Sigmoid colon (tissue), 7 donors: Measurements from ENCODE around the gene NLRP5. TPM values are rescaled to one million over a fixed set of nuclear protein-coding genes. Genes with fewer than 3 reads are reported as not detected.

Source experiments
- DNase-seq: peaks from one replicate; pipeline ENCODE4 v3.0.0-alpha.2; 2019
- H3K27ac ChIP-seq, 4 donors: fragments of 200-600 bp; sonication (generic); one replicate each; pipeline ENCODE4 v1.5.1; 2016 to 2019; ENCODE audit warnings: mild to moderate bottlenecking in 1 of 4
- H3K27me3 ChIP-seq, 3 donors: fragments of 200-600 bp; sonication (generic); one replicate each; pipeline ENCODE4 v1.5.1; 2019; ENCODE audit warnings: mild to moderate bottlenecking in 1 of 3
- H3K36me3 ChIP-seq, 4 donors: fragments of 200-600 bp; sonication (generic); one replicate each; pipeline ENCODE4 v1.5.1; 2016 to 2019
- H3K4me1 ChIP-seq, 4 donors: fragments of 200-600 bp; sonication (generic); one replicate each; pipeline ENCODE4 v1.5.1; 2017 to 2019
- H3K4me3 ChIP-seq, 4 donors: fragments of 200-600 bp; sonication (generic); one replicate each; pipeline ENCODE4 v1.5.1; 2017 to 2019; ENCODE audit warnings: mild to moderate bottlenecking in 2 of 4, moderate library complexity in 1 of 4
- H3K9me3 ChIP-seq, 4 donors: fragments of 200-600 bp in 3 of 4; sonication (generic) in 3 of 4; one replicate each; pipeline versions ENCODE4 v1.5.1 to v1.6.1; 2013 to 2019
- CTCF ChIP-seq, 4 experiments: fragments of 450-650 bp in 3 of 4; fragments of 200-600 bp in 1 of 4; IDR thresholded peaks; one replicate each; pipeline ENCODE4 v1.5.1; 2016 to 2019; ENCODE audit warnings: antibody characterized with exemption in 4 of 4, mild to moderate bottlenecking in 3 of 4, moderate library complexity in 2 of 4
- EP300 ChIP-seq, 4 donors: sonication (generic); formaldehyde crosslinking; IDR thresholded peaks; one replicate each; pipeline ENCODE4 v1.6.1; 2017; ENCODE audit warnings: antibody characterized with exemption in 4 of 4
- POLR2A ChIP-seq, 2 donors: fragments of 450-650 bp; IDR thresholded peaks; one replicate each; pipeline ENCODE4 v1.6.1; 2016; ENCODE audit warnings: antibody characterized with exemption in 2 of 2, mild to moderate bottlenecking in 2 of 2, moderate library complexity in 2 of 2
- POLR2AphosphoS5 ChIP-seq, 4 donors: sonication (generic); formaldehyde crosslinking; IDR thresholded peaks; one replicate each; pipeline ENCODE4 v1.6.1; 2017; ENCODE audit warnings: antibody characterized with exemption in 4 of 4
- WGBS, 2 donors: extraction: QIAGEN DNeasy Blood & Tissue Kit; methylation state at CpG; one replicate each; pipeline ENCODE4 v1.1.7; 2013; 5-methylcytosine and 5-hydroxymethylcytosine counted together
- intact Hi-C: fragments of 100-400 bp; cut with DNase I; formaldehyde crosslinking; loops from one replicate; pipeline ENCODE4 v1.15.1; 2023
- polyA plus RNA-seq, 3 donors: library from polyadenylated mRNA; stranded (reverse); fragments of 200-250 nt; gene quantifications; one replicate each; pipeline ENCODE4 v1.2.3, GENCODE V29; 2013
- total RNA-seq, 4 donors: library from RNA; depleted of rRNA; stranded (reverse); fragments of >200 nt; gene quantifications; one replicate each; pipeline ENCODE4 v1.1.0, GENCODE V29; 2016
- donor health status: healthy with polysubstance abuse.
- donor health status: Bipolar disorder and iron deficiency.
- donor health status: healthy.

The NLRP5 gene
- total and polyA plus RNA-seq, 7 donors: not detected

GRCh38 chr19:56098731-56099568 is 112.4 kb downstream of the NLRP5 start:
- Histone ChIP-seq H3K4me1 (peaks cover 0 to 7% (median 0%) of the 10 kb centered on the region in 4 donors), H3K9me3 (no peaks in the 10 kb centered on the region), H3K36me3 (peaks cover 0 to 44% (median 21%) of the 10 kb centered on the region in 4 donors), H3K4me3 (no peak overlapping the region), H3K27ac (no peak overlapping the region), H3K27me3 (no peaks in the 10 kb centered on the region)
- WGBS, 2 donors: 95 to 98% methylated on average over 34 of the region's 34 CpGs
- DNase-seq: no peak
- TF ChIP-seq EP300 (IDR thresholded peaks at IDR 0.05) (no peak), POLR2A (IDR thresholded peaks at IDR 0.05) (no peak), CTCF (IDR thresholded peaks at IDR 0.05) (no peak), POLR2AphosphoS5 (IDR thresholded peaks at IDR 0.05) (no peak)
- intact Hi-C loops: no loop called here

- Histone ChIP-seq H3K4me3 (no peak overlapping the region), H3K36me3 (peaks cover 0 to 44% (median 21%) of the 10 kb centered on the region in 4 donors), H3K27ac (no peak overlapping the region), H3K9me3 (no peaks in the 10 kb centered on the region), H3K4me1 (peaks cover 0 to 13% (median 6%) of the 10 kb centered on the region in 4 donors), H3K27me3 (no peaks in the 10 kb centered on the region)
- WGBS, 2 donors: 94 to 95% methylated on average over 31 of the region's 31 CpGs
- intact Hi-C loops: no loop called here
- no peak for TF ChIP-seq CTCF (IDR thresholded peaks at IDR 0.05)
- no peak for TF ChIP-seq POLR2AphosphoS5 (IDR thresholded peaks at IDR 0.05)
- no peak for TF ChIP-seq POLR2A (IDR thresholded peaks at IDR 0.05)
- no peak for TF ChIP-seq EP300 (IDR thresholded peaks at IDR 0.05)
- DNase-seq: no peak
Measured at GRCh38 chr19:56099638-56100539, 113.3 kb downstream of the NLRP5 start.

GRCh38 chr19:56101095-56101494 is 114.5 kb downstream of the NLRP5 start:
- H3K36me3 ChIP-seq: peaks cover 0 to 44% (median 21%) of the 10 kb centered on the region in 4 donors
- H3K27me3 ChIP-seq: no peaks in the 10 kb centered on the region
- no peak for DNase-seq
- 87% methylated on average over 25 of the region's 25 CpGs for WGBS, 2 donors
- TF ChIP-seq POLR2A (IDR thresholded peaks at IDR 0.05) (no peak), EP300 (IDR thresholded peaks at IDR 0.05) (no peak), CTCF (IDR thresholded peaks at IDR 0.05) (no peak), POLR2AphosphoS5 (IDR thresholded peaks at IDR 0.05) (no peak)
- intact Hi-C loops: no loop called here
- H3K4me1 ChIP-seq: peaks cover 0 to 23% (median 16%) of the 10 kb centered on the region in 4 donors
- no peak overlapping the region for H3K4me3 ChIP-seq
- no peaks in the 10 kb centered on the region for H3K9me3 ChIP-seq
- H3K27ac ChIP-seq: no peak overlapping the region

DNA sequence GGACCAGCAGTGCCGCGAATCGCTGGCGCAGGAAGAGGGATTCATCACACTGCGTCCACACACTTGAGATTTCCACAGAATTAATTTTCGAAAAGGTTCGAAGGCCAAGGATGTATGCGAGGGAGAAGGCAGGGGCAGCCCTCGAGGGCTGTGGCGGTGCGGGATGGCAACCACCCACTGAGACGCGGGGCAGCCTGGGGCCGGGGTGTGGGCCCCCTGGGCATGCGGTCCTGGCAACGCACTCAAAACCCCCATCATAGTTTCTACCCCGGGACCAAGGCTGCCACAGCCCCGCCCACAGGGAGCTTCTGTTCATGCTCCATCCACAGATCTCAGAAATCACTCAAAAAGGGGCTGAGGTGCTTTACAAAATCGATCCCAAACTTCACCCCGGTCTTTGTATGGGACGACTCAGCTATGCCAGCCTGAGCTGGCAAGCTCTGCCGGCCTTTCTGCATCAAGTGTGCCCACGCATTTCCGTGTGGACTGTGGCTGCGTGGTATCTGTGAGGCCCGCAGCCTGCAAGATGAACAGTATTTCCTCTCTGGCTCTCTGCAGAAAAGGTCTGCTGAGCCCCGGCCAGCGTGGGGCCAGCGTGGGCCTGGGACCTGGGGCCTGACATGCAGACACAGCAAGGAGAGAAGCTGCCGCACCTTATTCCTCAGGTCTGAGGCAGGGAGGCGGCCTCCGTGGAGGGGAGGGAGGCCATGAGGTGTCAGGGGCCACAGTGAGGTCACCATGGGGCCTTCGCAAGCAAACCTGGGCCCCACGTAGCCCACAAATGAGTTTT is 115.4 kb downstream of the NLRP5 start:
- H3K9me3 ChIP-seq: no peaks in the 10 kb centered on the region
- intact Hi-C loops: no loop called here
- 89 to 90% methylated on average over 34 of the region's 34 CpGs for WGBS, 2 donors
- H3K4me1 ChIP-seq: peaks cover 0 to 27% (median 24%) of the 10 kb centered on the region in 4 donors
- H3K27ac ChIP-seq: no peak overlapping the region
- no peak for TF ChIP-seq CTCF (IDR thresholded peaks at IDR 0.05)
- no peak for TF ChIP-seq POLR2A (IDR thresholded peaks at IDR 0.05)
- no peak for TF ChIP-seq EP300 (IDR thresholded peaks at IDR 0.05)
- no peak for TF ChIP-seq POLR2AphosphoS5 (IDR thresholded peaks at IDR 0.05)
- no peak for DNase-seq
- H3K27me3 ChIP-seq: no peaks in the 10 kb centered on the region
- H3K36me3 ChIP-seq: peaks cover 0 to 44% (median 21%) of the 10 kb centered on the region in 4 donors
- no peak overlapping the region for H3K4me3 ChIP-seq
